Gastroesophageal sphincter (tissue), 4 donors: ENCODE measurements around the gene CAMK1D. TPM values are rescaled to one million over a fixed set of nuclear protein-coding genes. Genes with fewer than 3 reads are reported as not detected.

Source experiments
- ATAC-seq: fragments of 150-250 bp; one replicate; pipeline ENCODE4 v1.9.1; 2016; ENCODE audit warnings: mild to moderate bottlenecking, moderate library complexity
- H3K27ac ChIP-seq, 4 donors: fragments of 200-600 bp; sonication (generic) in 3 of 4; 1 replicate in 3 of 4; 2 replicates in 1 of 4; pipeline ENCODE4 v1.5.1; 2016 to 2019
- H3K27me3 ChIP-seq: fragments of 200-600 bp; sonication (generic); one replicate; pipeline ENCODE4 v1.5.1; 2019
- H3K36me3 ChIP-seq, 2 donors: fragments of 200-600 bp; sonication (generic); one replicate each; pipeline ENCODE4 v1.5.1; 2019; ENCODE audit warnings: control low read depth in 1 of 2
- H3K4me1 ChIP-seq, 3 donors: fragments of 200-600 bp; sonication (generic); 1 replicate in 2 of 3; 2 replicates in 1 of 3; pipeline ENCODE4 v1.5.1; 2016 to 2019; ENCODE audit warnings: control low read depth in 2 of 3
- H3K4me3 ChIP-seq, 2 donors: fragments of 200-600 bp; sonication (generic); one replicate each; pipeline ENCODE4 v1.5.1; 2019; ENCODE audit warnings: mild to moderate bottlenecking in 1 of 2, moderate library complexity in 1 of 2
- H3K9me3 ChIP-seq, 3 donors: fragments of 200-600 bp; sonication (generic); one replicate each; pipeline ENCODE4 v1.5.1; 2017 to 2019; ENCODE audit warnings: control low read depth in 2 of 3
- CTCF ChIP-seq, 4 experiments: fragments of 200-600 bp in 2 of 4; fragments of 450-650 bp in 2 of 4; sonication (generic) in 1 of 4; IDR thresholded peaks; one replicate each; pipeline ENCODE4 v1.5.1; 2017 to 2019; ENCODE audit warnings: antibody characterized with exemption in 4 of 4, mild to moderate bottlenecking in 2 of 4, moderate library complexity in 2 of 4
- EP300 ChIP-seq: sonication (generic); formaldehyde crosslinking; IDR thresholded peaks from one replicate; pipeline ENCODE4 v1.6.1; 2017; ENCODE audit warnings: antibody characterized with exemption, mild to moderate bottlenecking
- POLR2A ChIP-seq, 2 donors: fragments of 450-650 bp; IDR thresholded peaks; one replicate each; pipeline ENCODE4 v1.6.1; 2017; ENCODE audit warnings: antibody characterized with exemption in 2 of 2, mild to moderate bottlenecking in 2 of 2, moderate library complexity in 1 of 2
- POLR2AphosphoS5 ChIP-seq: sonication (generic); formaldehyde crosslinking; IDR thresholded peaks from one replicate; pipeline ENCODE4 v1.6.1; 2017; ENCODE audit warnings: antibody characterized with exemption
- WGBS, 2 donors: methylation state at CpG; one replicate each; pipeline ENCODE4 v1.1.5; 2018; ENCODE audit warnings: low coverage in 1 of 2; 5-methylcytosine and 5-hydroxymethylcytosine counted together
- total RNA-seq, 4 donors: library from RNA; depleted of rRNA; stranded (reverse); fragments of >200 nt; gene quantifications; one replicate each; pipeline ENCODE4 v1.1.0, GENCODE V29; 2016

CAMK1D gene
- total RNA-seq, 4 donors from 2014 or later, result 11.6 to 18.3 (median 15.3) TPM

GRCh38 chr10:12774204-12774894 is 425.0 kb downstream of the CAMK1D start:
- Histone ChIP-seq H3K4me1 (no peaks in the 10 kb centered on the region), H3K9me3 (no peaks in the 10 kb centered on the region), H3K27me3 (no peaks in the 10 kb centered on the region), H3K27ac (no peak overlapping the region), H3K36me3 (peaks cover 0 to 14% of the 10 kb centered on the region in 2 donors), H3K4me3 (no peak overlapping the region)
- TF ChIP-seq POLR2AphosphoS5 (no peak), POLR2A (IDR thresholded peaks at IDR 0.05) (no peak), EP300 (no peak), CTCF (IDR thresholded peaks at IDR 0.05) (no peak)
- WGBS, 2 donors, result 77 to 93% methylated on average over 7 of the region's 16 CpGs
- ATAC-seq, result no peak

GRCh38 chr10:12777840-12778585 is 428.7 kb downstream of the CAMK1D start:
- Histone ChIP-seq H3K4me1 (peaks cover 0 to 22% (median 0%) of the 10 kb centered on the region in 3 donors), H3K9me3 (no peaks in the 10 kb centered on the region), H3K36me3 (no peaks in the 10 kb centered on the region), H3K27ac (no peak overlapping the region), H3K27me3 (no peaks in the 10 kb centered on the region), H3K4me3 (no peak overlapping the region)
- 57 to 91% methylated on average over 2 to 5 of the region's 8 CpGs for WGBS, 2 donors
- no peak for TF ChIP-seq POLR2A (IDR thresholded peaks at IDR 0.05)
- TF ChIP-seq CTCF (IDR thresholded peaks at IDR 0.05), result no peak
- TF ChIP-seq EP300, result no peak
- TF ChIP-seq POLR2AphosphoS5, result no peak
- no peak for ATAC-seq

DNA sequence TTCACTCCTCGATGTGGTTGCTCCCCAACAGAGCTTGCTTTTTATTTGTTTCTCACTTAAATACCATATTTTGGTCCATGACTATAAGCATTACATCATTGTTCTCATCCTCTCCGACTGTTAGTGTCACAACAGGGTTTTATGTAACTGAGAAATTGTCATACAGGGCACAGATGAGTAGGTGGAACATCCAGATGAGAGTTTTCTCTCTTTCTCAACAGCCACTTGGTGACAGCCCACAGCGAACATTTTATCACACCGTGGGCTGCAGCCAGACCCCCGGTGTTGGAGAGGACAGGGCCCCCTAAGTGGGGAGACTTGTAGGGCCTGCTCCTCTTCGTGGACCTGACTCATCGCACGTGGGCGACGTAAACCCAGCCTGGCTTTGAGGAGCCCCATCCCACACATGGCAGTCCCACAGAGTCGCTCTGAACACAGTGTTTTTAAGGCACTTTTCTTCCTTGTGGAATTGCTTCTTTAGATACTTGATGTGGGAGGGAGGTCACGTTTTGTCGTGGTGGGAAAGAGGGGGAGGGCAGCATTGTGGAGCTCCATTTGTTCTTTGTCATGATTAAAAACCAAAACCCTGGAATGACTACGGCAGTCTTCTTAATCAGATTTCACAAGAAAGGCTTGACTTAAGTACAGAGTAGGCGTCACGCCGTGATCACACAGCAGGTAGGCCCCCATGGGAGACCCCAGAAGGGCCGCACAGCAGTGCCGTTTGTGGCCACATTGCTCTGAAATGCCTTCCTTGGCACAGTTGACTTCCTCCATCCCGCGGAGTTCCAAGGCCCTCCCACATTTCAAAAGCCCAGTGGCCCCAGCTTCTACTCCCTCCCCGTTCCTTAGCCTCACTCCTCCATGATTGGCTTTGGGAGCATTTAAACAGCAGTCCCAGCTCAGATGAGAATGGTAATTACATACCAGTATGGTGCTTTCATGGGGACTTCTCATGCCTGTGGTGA is 431.6 kb downstream of the CAMK1D start:
- Histone ChIP-seq H3K27ac (peak overlapping the region in 2 of 4 donors; percentile 24 to 29), H3K27me3 (no peaks in the 10 kb centered on the region), H3K4me3 (no peak overlapping the region), H3K9me3 (no peaks in the 10 kb centered on the region), H3K36me3 (no peaks in the 10 kb centered on the region), H3K4me1 (peaks cover 0 to 26% (median 0%) of the 10 kb centered on the region in 3 donors)
- WGBS, 2 donors, result 85 to 89% methylated on average over 12 of the region's 22 CpGs
- TF ChIP-seq CTCF (IDR thresholded peaks at IDR 0.05), result no peak
- TF ChIP-seq POLR2AphosphoS5, result no peak
- TF ChIP-seq POLR2A (IDR thresholded peaks at IDR 0.05), result no peak
- TF ChIP-seq EP300, result no peak
- no peak for ATAC-seq

DNA sequence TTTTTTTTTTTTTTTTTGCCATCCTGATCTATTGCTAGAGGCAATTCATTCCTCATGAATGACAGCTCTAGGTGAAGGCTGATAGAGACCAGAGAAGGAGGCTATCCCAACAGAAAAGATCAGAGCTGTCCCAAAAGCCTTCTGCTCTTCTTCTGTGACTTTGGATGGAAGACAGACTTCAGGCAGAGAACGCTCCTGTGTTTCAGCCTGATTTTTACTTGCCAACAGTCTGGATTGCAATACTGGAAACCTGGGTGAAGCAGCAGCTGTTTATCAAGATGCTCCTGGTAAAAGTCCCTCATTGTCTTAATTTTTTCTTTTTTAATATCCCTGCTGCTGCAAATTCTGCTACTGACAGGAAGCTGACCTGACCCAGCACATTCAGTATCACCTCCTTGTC is 432.6 kb downstream of the CAMK1D start:
- TF ChIP-seq EP300, result no peak
- no peak for TF ChIP-seq POLR2A (IDR thresholded peaks at IDR 0.05)
- no peak for TF ChIP-seq POLR2AphosphoS5
- no peak for TF ChIP-seq CTCF (IDR thresholded peaks at IDR 0.05)
- H3K9me3 ChIP-seq, result no peaks in the 10 kb centered on the region
- WGBS, 2 donors, result 27% methylated on average over 1 of the region's 1 CpG; no CpG with 5 or more reads in 1 of the 2 donors
- no peaks in the 10 kb centered on the region for H3K27me3 ChIP-seq
- no peaks in the 10 kb centered on the region for H3K36me3 ChIP-seq
- no peak overlapping the region for H3K27ac ChIP-seq
- H3K4me3 ChIP-seq, result no peak overlapping the region
- peaks cover 0 to 26% (median 0%) of the 10 kb centered on the region in 3 donors for H3K4me1 ChIP-seq
- no peak for ATAC-seq
